Sigmoid colon (tissue), 7 donors: Measurements from ENCODE around the gene TMEM74B. TPM values are rescaled to one million over a fixed set of nuclear protein-coding genes. Genes with fewer than 3 reads are reported as not detected.
"Not testable (repeated sequence)": the region's sequence is repeated elsewhere in the genome, so short reads cannot be mapped to it uniquely, and the experiment has no call there.

Experiments
- DNase-seq: peaks from one replicate; pipeline ENCODE4 v3.0.0-alpha.2; 2019
- H3K27ac ChIP-seq, 4 donors: fragments of 200-600 bp; sonication (generic); one replicate each; pipeline ENCODE4 v1.5.1; 2016 to 2019; ENCODE audit warnings: mild to moderate bottlenecking in 1 of 4
- H3K27me3 ChIP-seq, 3 donors: fragments of 200-600 bp; sonication (generic); one replicate each; pipeline ENCODE4 v1.5.1; 2019; ENCODE audit warnings: mild to moderate bottlenecking in 1 of 3
- H3K36me3 ChIP-seq, 4 donors: fragments of 200-600 bp; sonication (generic); one replicate each; pipeline ENCODE4 v1.5.1; 2016 to 2019
- H3K4me1 ChIP-seq, 4 donors: fragments of 200-600 bp; sonication (generic); one replicate each; pipeline ENCODE4 v1.5.1; 2017 to 2019
- H3K4me3 ChIP-seq, 4 donors: fragments of 200-600 bp; sonication (generic); one replicate each; pipeline ENCODE4 v1.5.1; 2017 to 2019; ENCODE audit warnings: mild to moderate bottlenecking in 2 of 4, moderate library complexity in 1 of 4
- H3K9me3 ChIP-seq, 4 donors: fragments of 200-600 bp in 3 of 4; sonication (generic) in 3 of 4; one replicate each; pipeline versions ENCODE4 v1.5.1 to v1.6.1; 2013 to 2019
- CTCF ChIP-seq, 4 experiments: fragments of 450-650 bp in 3 of 4; fragments of 200-600 bp in 1 of 4; IDR thresholded peaks; one replicate each; pipeline ENCODE4 v1.5.1; 2016 to 2019; ENCODE audit warnings: antibody characterized with exemption in 4 of 4, mild to moderate bottlenecking in 3 of 4, moderate library complexity in 2 of 4
- EP300 ChIP-seq, 4 donors: sonication (generic); formaldehyde crosslinking; IDR thresholded peaks; one replicate each; pipeline ENCODE4 v1.6.1; 2017; ENCODE audit warnings: antibody characterized with exemption in 4 of 4
- POLR2A ChIP-seq, 2 donors: fragments of 450-650 bp; IDR thresholded peaks; one replicate each; pipeline ENCODE4 v1.6.1; 2016; ENCODE audit warnings: antibody characterized with exemption in 2 of 2, mild to moderate bottlenecking in 2 of 2, moderate library complexity in 2 of 2
- POLR2AphosphoS5 ChIP-seq, 4 donors: sonication (generic); formaldehyde crosslinking; IDR thresholded peaks; one replicate each; pipeline ENCODE4 v1.6.1; 2017; ENCODE audit warnings: antibody characterized with exemption in 4 of 4
- WGBS, 2 donors: extraction: QIAGEN DNeasy Blood & Tissue Kit; methylation state at CpG; one replicate each; pipeline ENCODE4 v1.1.7; 2013; 5-methylcytosine and 5-hydroxymethylcytosine counted together
- intact Hi-C: fragments of 100-400 bp; cut with DNase I; formaldehyde crosslinking; loops from one replicate; pipeline ENCODE4 v1.15.1; 2023
- polyA plus RNA-seq, 3 donors: library from polyadenylated mRNA; stranded (reverse); fragments of 200-250 nt; gene quantifications; one replicate each; pipeline ENCODE4 v1.2.3, GENCODE V29; 2013
- total RNA-seq, 4 donors: library from RNA; depleted of rRNA; stranded (reverse); fragments of >200 nt; gene quantifications; one replicate each; pipeline ENCODE4 v1.1.0, GENCODE V29; 2016
- donor health status: healthy with polysubstance abuse.
- donor health status: Bipolar disorder and iron deficiency.
- donor health status: healthy.

The TMEM74B gene
- total and polyA plus RNA-seq, 7 donors = 0.33 to 2.9 TPM; not detected in 5

GRCh38 chr20:1225263-1225782 lies 40.5 kb upstream of the TMEM74B start:
- no peak for TF ChIP-seq POLR2A (IDR thresholded peaks at IDR 0.05)
- TF ChIP-seq POLR2AphosphoS5 (IDR thresholded peaks at IDR 0.05) = no peak
- no peak for TF ChIP-seq CTCF (IDR thresholded peaks at IDR 0.05)
- no peak for TF ChIP-seq EP300 (IDR thresholded peaks at IDR 0.05)
- Histone ChIP-seq H3K4me3 (peak overlapping the region; percentile 14 to 63 (median 52)), H3K27ac (peak overlapping the region in 2 of 4 donors; percentile 27 to 65), H3K36me3 (no peaks in the 10 kb centered on the region), H3K9me3 (no peaks in the 10 kb centered on the region), H3K4me1 (peaks cover 0 to 19% (median 14%) of the 10 kb centered on the region in 4 donors), H3K27me3 (peaks cover 9 to 44% (median 35%) of the 10 kb centered on the region in 3 donors)
- intact Hi-C loops = no loop called here
- DNase-seq = no peak
- 2 to 6% methylated on average over 30 of the region's 30 CpGs for WGBS, 2 donors

DNA sequence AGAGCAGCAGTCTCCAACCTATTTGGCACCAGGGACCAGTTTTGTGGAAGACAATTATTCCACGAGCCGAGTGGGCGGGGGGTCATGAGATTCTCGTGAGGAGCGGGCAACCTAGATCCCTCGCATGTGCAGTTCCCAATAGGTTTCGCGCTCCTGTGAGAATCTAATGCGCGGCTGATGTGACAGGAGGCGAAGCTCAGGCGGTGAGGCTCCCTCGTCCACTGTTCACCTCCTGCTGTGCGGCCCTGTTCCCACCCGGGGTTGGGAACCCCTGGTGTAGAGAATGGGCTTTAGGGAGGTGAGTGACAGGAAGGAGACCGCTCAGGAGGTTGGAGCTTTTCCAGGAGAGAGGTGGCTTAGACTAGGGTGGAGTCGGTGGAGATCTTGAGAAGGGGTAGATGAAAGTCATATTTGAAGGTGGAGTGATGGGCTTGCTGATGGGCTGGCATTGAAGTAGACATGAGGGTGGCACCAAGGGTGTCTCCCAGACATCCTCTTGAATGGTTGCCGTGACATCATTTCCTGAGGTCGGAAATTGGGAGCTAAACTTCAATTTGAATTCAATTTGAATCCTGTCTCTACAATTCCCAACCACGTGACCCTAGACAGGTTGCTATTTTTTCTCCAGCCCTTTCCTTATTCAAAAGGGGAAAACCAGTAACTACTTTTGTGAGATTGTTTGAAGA lies 39.6 kb upstream of the TMEM74B start:
- H3K27me3 ChIP-seq = peaks cover 9 to 34% (median 33%) of the 10 kb centered on the region in 3 donors
- no peak for DNase-seq
- TF ChIP-seq EP300 (IDR thresholded peaks at IDR 0.05) (no peak), POLR2AphosphoS5 (IDR thresholded peaks at IDR 0.05) (no peak), CTCF (IDR thresholded peaks at IDR 0.05) (no peak), POLR2A (IDR thresholded peaks at IDR 0.05) (no peak)
- intact Hi-C loops = no loop called here
- 80 to 85% methylated on average over 20 of the region's 20 CpGs for WGBS, 2 donors
- H3K4me3 ChIP-seq = no peak overlapping the region
- no peaks in the 10 kb centered on the region for H3K9me3 ChIP-seq
- H3K36me3 ChIP-seq = no peaks in the 10 kb centered on the region
- peaks cover 0 to 19% (median 14%) of the 10 kb centered on the region in 4 donors for H3K4me1 ChIP-seq
- no peak overlapping the region for H3K27ac ChIP-seq

GRCh38 chr20:1222750-1223149 lies 38.0 kb upstream of the TMEM74B start:
- H3K36me3 ChIP-seq, intact Hi-C loops, H3K9me3 ChIP-seq, DNase-seq, H3K27ac ChIP-seq, H3K4me3 ChIP-seq: not testable (repeated sequence)
- WGBS, 2 donors = 52 to 86% methylated on average over 4 of the region's 4 CpGs
- H3K27me3 ChIP-seq = peaks cover 9 to 19% (median 18%) of the 10 kb centered on the region in 3 donors
- H3K4me1 ChIP-seq = peaks cover 0 to 19% (median 14%) of the 10 kb centered on the region in 4 donors

DNA sequence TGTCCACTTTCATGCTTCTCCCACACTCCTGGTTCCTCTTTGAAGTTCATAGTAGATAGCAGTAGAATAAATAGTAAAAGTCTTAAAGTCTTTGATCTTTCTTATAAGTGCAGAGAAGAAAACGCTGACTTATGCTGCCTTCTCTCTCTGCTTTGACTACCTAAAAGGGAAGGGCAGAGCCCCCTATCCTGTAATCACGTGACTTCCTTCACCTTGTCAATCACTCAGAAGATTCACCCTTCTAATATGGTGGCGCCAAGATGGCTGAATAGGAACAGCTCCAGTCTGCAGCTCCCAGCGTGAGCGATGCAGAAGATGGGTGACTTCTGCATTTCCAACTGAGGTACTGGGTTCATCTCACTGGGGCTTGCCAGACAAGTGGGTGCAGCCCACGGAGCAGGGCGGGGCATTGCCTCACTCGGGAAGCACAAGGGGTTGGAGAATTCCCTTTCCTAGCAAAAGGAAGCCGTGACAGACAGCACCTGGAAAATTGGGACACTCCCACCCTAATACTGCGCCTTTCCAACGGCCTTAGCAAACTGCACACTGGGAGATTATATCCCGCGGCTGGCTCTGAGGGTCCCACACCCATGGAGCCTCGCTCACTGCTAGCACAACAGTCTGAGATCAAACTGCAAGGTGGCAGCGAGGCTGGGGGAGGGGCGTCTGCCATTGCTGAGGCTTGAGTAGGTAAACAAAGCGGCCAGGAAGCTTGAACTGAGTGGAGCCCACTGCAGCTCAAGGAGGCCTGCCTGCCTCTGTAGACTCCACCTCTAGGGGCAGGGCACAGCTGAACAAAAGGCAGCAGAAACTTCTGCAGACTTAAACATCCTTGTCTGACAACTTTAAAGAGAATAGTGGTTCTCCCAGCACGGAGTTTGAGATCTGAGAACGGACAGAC lies 32.0 kb upstream of the TMEM74B start:
- not testable (repeated sequence) for H3K9me3 ChIP-seq, H3K27ac ChIP-seq, H3K36me3 ChIP-seq, H3K4me3 ChIP-seq, H3K4me1 ChIP-seq, DNase-seq
- H3K27me3 ChIP-seq = peaks cover 0 to 12% (median 5%) of the 10 kb centered on the region in 3 donors
- WGBS, 2 donors = 40 to 71% methylated on average over 19 of the region's 19 CpGs
- intact Hi-C loops = loop anchor here (10.0 kb wide), 1 partner anchor 262 kb away; no protein-coding TSS in a partner anchor

GRCh38 chr20:1215386-1216170 lies 30.8 kb upstream of the TMEM74B start:
- H3K4me1 ChIP-seq = peaks cover 0 to 8% (median 7%) of the 10 kb centered on the region in 4 donors
- intact Hi-C loops = loop anchor here (10.0 kb wide), 1 partner anchor 261 kb away; no protein-coding TSS in a partner anchor
- no peak overlapping the region for H3K27ac ChIP-seq
- H3K36me3 ChIP-seq = no peaks in the 10 kb centered on the region
- H3K4me3 ChIP-seq = no peak overlapping the region
- no peak for DNase-seq
- no peaks in the 10 kb centered on the region for H3K9me3 ChIP-seq
- no peak for TF ChIP-seq POLR2A (IDR thresholded peaks at IDR 0.05)
- no peak for TF ChIP-seq POLR2AphosphoS5 (IDR thresholded peaks at IDR 0.05)
- no peak for TF ChIP-seq CTCF (IDR thresholded peaks at IDR 0.05)
- TF ChIP-seq EP300 (IDR thresholded peaks at IDR 0.05) = no peak
- H3K27me3 ChIP-seq = peaks cover 0 to 12% (median 5%) of the 10 kb centered on the region in 3 donors
- WGBS, 2 donors = 58 to 62% methylated on average over 11 of the region's 11 CpGs
